ENCODE measurements around the gene CMTM8. TPM values are rescaled to one million over a fixed set of nuclear protein-coding genes. Genes with fewer than 3 reads are reported as not detected.

CMTM8 gene
- total RNA-seq, 5 donors from 2014 or later (not counting 1 experiment from before 2014, with no cell fraction given): 5.2 to 12.2 (median 10.3) TPM

DNA sequence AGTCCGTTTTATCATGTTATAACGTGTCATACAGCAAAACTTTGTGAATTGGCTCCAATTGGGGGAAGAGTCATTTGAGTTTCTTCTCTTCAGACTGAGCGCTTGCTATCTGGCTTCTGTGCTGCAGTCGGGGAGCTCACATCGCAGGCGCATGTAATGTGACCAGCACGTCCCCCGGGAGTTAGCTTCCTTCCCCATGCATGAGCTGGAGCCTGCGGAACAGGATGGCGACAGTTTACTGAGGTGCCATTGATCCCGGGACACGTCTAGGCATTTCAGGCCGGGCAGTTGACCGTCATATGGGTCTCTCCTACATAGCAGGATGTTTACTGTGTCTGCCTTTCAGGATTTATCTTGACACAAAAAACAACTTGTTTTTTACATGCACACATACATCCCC, 44.8 kb downstream of the CMTM8 start:
- Histone ChIP-seq H3K36me3 (ENCODE audit: control insufficient read depth in 2 of 2, extremely low read depth in 1 of 2, insufficient read depth in 1 of 2, low read length in 1 of 2) (no peaks in the 10 kb centered on the region), H3K27me3 (replicated peaks in 1 of 2; ENCODE audit: control insufficient read depth in 2 of 2, extremely low read depth in 1 of 2, insufficient read depth in 2 of 2, low read length in 1 of 2) (no peaks in the 10 kb centered on the region), H3K4me3 (ENCODE audit: control insufficient read depth in 1 of 2, extremely low read depth in 1 of 2, low read length in 1 of 2) (no peak overlapping the region), H3K27ac (ENCODE audit: low read length) (no peak overlapping the region), H3K9me3 (no peaks in the 10 kb centered on the region), H3K4me1 (ENCODE audit: control insufficient read depth in 1 of 2, extremely low read depth in 1 of 2, insufficient read depth in 2 of 2, low read length in 2 of 2) (peaks cover 3 to 17% of the 10 kb centered on the region in 2 experiments)
- no peak for ATAC-seq (replicated peaks in 1 of 4)
- CTCF ChIA-PET: interaction anchor here in 1 of 2 donors (0.5 kb wide), 1 partner anchor 1081 kb away, joined by 3 read pairs; no protein-coding TSS in a partner anchor
- DNase-seq: no peak
- Mint-ChIP-seq H3K27ac (peak overlapping the region; percentile 11 to 52), H3K36me3 (peaks cover 5% of the 10 kb centered on the region), H3K9me3 (no peaks in the 10 kb centered on the region), H3K27me3 (no peaks in the 10 kb centered on the region), H3K4me1 (peaks cover 23 to 58% (median 33%) of the 10 kb centered on the region in 3 donors), H3K4me3 (no peak overlapping the region)
- 91% methylated on average over 12 of the region's 14 CpGs for WGBS (ENCODE audit: insufficient coverage)
- POLR2A ChIA-PET: interaction anchor here in 1 of 2 donors (0.6 kb wide), 1 partner anchor 199 kb away, joined by 3 read pairs; no protein-coding TSS in a partner anchor

DNA sequence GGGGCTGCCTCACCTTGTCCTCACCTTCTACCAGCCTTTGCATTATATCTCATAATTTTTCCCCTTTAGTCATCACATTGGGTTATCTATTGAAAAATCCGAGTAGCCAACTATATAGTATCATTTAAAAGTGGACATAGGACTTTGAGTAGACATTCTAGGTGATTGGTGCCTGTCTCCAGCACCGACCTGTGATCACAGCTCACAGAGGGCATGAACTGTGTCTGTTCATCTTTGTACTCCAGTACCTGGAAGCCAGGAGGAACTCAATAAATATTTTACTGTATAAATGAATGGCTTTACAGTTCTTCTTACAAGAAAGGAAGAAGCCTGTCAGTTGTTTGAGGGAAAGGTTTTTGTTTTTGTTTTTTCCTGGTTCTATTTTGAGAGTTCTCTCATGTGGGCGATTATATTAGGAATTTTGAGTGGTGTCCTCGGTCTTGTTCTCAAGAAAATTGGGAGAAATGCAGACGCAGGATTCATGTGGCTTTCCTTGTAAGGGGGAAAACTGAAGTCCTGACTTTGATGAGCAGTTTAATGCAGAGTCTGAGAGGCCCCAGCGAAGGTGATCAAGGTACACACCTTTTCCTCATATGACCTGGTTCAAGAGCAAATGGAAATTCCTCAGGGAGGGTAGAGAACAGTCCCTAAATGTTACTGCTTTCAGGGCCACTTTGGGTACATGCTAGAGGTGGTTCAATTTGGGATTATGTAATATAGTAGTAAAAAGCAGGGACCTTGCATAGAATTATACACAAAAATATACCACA, 46.1 kb downstream of the CMTM8 start:
- Histone ChIP-seq H3K9me3 (no peaks in the 10 kb centered on the region), H3K4me3 (ENCODE audit: control insufficient read depth in 1 of 2, extremely low read depth in 1 of 2, low read length in 1 of 2) (no peak overlapping the region), H3K27me3 (replicated peaks in 1 of 2; ENCODE audit: control insufficient read depth in 2 of 2, extremely low read depth in 1 of 2, insufficient read depth in 2 of 2, low read length in 1 of 2) (no peaks in the 10 kb centered on the region), H3K4me1 (ENCODE audit: control insufficient read depth in 1 of 2, extremely low read depth in 1 of 2, insufficient read depth in 2 of 2, low read length in 2 of 2) (peaks cover 5 to 28% of the 10 kb centered on the region in 2 experiments), H3K27ac (ENCODE audit: low read length) (peak overlapping the region; percentile 45), H3K36me3 (ENCODE audit: control insufficient read depth in 2 of 2, extremely low read depth in 1 of 2, insufficient read depth in 1 of 2, low read length in 1 of 2) (no peaks in the 10 kb centered on the region)
- H3K9me3 Mint-ChIP-seq: no peaks in the 10 kb centered on the region
- ChIA-PET POLR2A (interaction anchor here in 1 of 2 donors (0.7 kb wide), 1 partner anchor 1070 kb away, joined by 9 read pairs; no protein-coding TSS in a partner anchor), CTCF (interaction anchor here in 1 of 2 donors (0.7 kb wide), 1 partner anchor 320 kb away, joined by 5 read pairs; no protein-coding TSS in a partner anchor)
- peak overlapping the region; percentile 76 to 80 for H3K27ac Mint-ChIP-seq
- H3K4me1 Mint-ChIP-seq: peaks cover 34 to 68% (median 44%) of the 10 kb centered on the region in 3 donors
- ATAC-seq (replicated peaks in 1 of 4) (no peak), DNase-seq (no peak)
- no peaks in the 10 kb centered on the region for H3K27me3 Mint-ChIP-seq
- WGBS (ENCODE audit: insufficient coverage): 67% methylated on average over 3 of the region's 6 CpGs
- no peak overlapping the region for H3K4me3 Mint-ChIP-seq
- no peaks in the 10 kb centered on the region for H3K36me3 Mint-ChIP-seq

DNA sequence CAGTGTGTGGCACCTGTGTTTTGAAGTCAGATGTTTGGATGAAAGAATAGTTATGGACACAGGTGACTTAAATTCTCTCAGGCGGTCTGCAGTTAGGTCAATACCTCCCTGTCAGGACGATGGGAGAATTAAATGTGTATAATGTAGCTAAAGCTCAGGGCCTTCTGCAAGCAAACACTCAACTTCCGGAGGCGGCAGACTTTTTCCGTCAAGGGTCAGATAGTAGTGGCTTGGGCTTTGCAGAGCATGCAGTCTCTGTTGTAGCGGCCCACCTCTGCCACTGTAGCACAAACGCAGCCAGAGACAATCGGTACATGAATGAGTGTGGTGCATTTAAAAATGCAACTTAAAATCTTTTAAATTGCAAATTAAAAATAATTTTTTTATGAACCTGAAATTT, 47.4 kb downstream of the CMTM8 start:
- ChIA-PET CTCF (interaction anchor here (0.5 to 1.4 kb wide), 4 partner anchors 12 to 182 kb away, joined by 4 to 5 read pairs (median 4); no protein-coding TSS in a partner anchor), POLR2A (no interaction called here)
- Histone ChIP-seq H3K27me3 (replicated peaks in 1 of 2; ENCODE audit: control insufficient read depth in 2 of 2, extremely low read depth in 1 of 2, insufficient read depth in 2 of 2, low read length in 1 of 2) (no peaks in the 10 kb centered on the region), H3K27ac (ENCODE audit: low read length) (peak overlapping the region; percentile 67), H3K36me3 (ENCODE audit: control insufficient read depth in 2 of 2, extremely low read depth in 1 of 2, insufficient read depth in 1 of 2, low read length in 1 of 2) (no peaks in the 10 kb centered on the region), H3K4me3 (ENCODE audit: control insufficient read depth in 1 of 2, extremely low read depth in 1 of 2, low read length in 1 of 2) (no peak overlapping the region), H3K9me3 (no peaks in the 10 kb centered on the region), H3K4me1 (ENCODE audit: control insufficient read depth in 1 of 2, extremely low read depth in 1 of 2, insufficient read depth in 2 of 2, low read length in 2 of 2) (peaks cover 5 to 28% of the 10 kb centered on the region in 2 experiments)
- Mint-ChIP-seq H3K36me3 (no peaks in the 10 kb centered on the region), H3K4me1 (peaks cover 34 to 64% (median 44%) of the 10 kb centered on the region in 3 donors), H3K9me3 (no peaks in the 10 kb centered on the region), H3K27ac (peak overlapping the region; percentile 84 to 89), H3K4me3 (peak overlapping the region in 2 of 3 donors; percentile 4 to 49), H3K27me3 (no peaks in the 10 kb centered on the region)
- ATAC-seq (replicated peaks in 1 of 4): peak in 3 of 4 experiments; percentile 22 to 52 (median 39)
- WGBS (ENCODE audit: insufficient coverage): 36% methylated on average over 4 of the region's 8 CpGs
- DNase-seq: peak in 2 of 35 experiments; percentile 15

DNA sequence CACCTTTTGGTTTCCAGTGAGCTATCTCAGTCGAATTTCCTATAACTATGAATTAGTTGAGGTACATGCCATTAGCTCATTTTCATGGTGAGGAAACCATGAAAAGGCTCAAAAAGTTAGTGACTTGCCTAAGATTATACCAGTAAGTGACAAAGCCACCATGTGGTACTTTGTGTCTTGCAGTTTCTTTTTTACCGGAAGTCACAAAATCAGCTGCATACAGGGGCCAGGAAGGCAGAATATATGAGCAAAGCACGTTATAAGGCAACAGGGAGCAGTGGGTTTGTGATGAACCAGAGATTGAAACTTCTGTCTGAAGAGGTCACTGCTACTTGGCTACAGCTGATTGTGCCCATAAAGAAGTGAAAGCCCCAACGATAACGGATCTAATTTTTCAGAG, 50.3 kb downstream of the CMTM8 start:
- H3K4me3 ChIP-seq (ENCODE audit: control insufficient read depth in 1 of 2, extremely low read depth in 1 of 2, low read length in 1 of 2): no peak overlapping the region
- H3K9me3 Mint-ChIP-seq: no peaks in the 10 kb centered on the region
- peak overlapping the region; percentile 86 to 88 for H3K27ac Mint-ChIP-seq
- CTCF ChIA-PET: interaction anchor here (0.6 to 2.5 kb wide), 10 partner anchors 9 to 386 kb away, joined by 3 to 11 read pairs (median 3); no protein-coding TSS in a partner anchor
- no peaks in the 10 kb centered on the region for H3K9me3 ChIP-seq
- peaks cover 5 to 28% of the 10 kb centered on the region in 2 experiments for H3K4me1 ChIP-seq (ENCODE audit: control insufficient read depth in 1 of 2, extremely low read depth in 1 of 2, insufficient read depth in 2 of 2, low read length in 2 of 2)
- peaks cover 32 to 55% (median 48%) of the 10 kb centered on the region in 3 donors for H3K4me1 Mint-ChIP-seq
- H3K36me3 ChIP-seq (ENCODE audit: control insufficient read depth in 2 of 2, extremely low read depth in 1 of 2, insufficient read depth in 1 of 2, low read length in 1 of 2): no peaks in the 10 kb centered on the region
- no peaks in the 10 kb centered on the region for H3K27me3 ChIP-seq (replicated peaks in 1 of 2; ENCODE audit: control insufficient read depth in 2 of 2, extremely low read depth in 1 of 2, insufficient read depth in 2 of 2, low read length in 1 of 2)
- H3K27ac ChIP-seq (ENCODE audit: low read length): peak overlapping the region; percentile 75
- H3K4me3 Mint-ChIP-seq: peak overlapping the region in 2 of 3 donors; percentile 4 to 13
- no peaks in the 10 kb centered on the region for H3K27me3 Mint-ChIP-seq
- DNase-seq: peak in 15 of 35 experiments; percentile 8 to 57 (median 14)
- POLR2A ChIA-PET: interaction anchor here (0.5 to 0.7 kb wide), 2 partner anchors 9 to 115 kb away, joined by 3 to 4 read pairs; no protein-coding TSS in a partner anchor
- 41% methylated on average over 2 of the region's 5 CpGs for WGBS (ENCODE audit: insufficient coverage)
- ATAC-seq (replicated peaks in 1 of 4): peak; percentile 78 to 87 (median 86)
- H3K36me3 Mint-ChIP-seq: no peaks in the 10 kb centered on the region

DNA sequence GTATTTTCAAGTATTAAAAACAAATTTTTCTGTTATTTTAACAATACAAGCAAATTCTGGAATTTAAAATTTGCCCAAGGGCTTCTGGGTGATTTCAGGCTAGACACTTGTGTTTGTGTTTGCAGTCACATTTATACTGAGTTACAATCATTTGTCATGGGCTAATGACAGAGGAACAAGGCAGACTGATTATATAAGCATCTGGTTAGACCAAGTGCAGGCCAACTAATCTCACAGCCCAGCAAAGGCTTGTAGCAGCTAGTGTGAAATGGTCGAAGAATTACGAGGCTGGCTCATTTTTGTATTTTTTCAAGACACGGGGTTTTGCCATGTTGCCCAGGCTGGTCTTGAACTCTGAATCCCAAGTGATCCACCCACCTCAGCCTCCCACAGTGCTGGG, 52.1 kb downstream of the CMTM8 start:
- POLR2A ChIA-PET: interaction anchor here (0.6 kb wide), 2 partner anchors 19 to 641 kb away, joined by 3 to 5 read pairs; no protein-coding TSS in a partner anchor
- H3K36me3 Mint-ChIP-seq: no peaks in the 10 kb centered on the region
- no peaks in the 10 kb centered on the region for H3K36me3 ChIP-seq (ENCODE audit: control insufficient read depth in 2 of 2, extremely low read depth in 1 of 2, insufficient read depth in 1 of 2, low read length in 1 of 2)
- H3K27ac Mint-ChIP-seq: no peak overlapping the region
- no peaks in the 10 kb centered on the region for H3K9me3 ChIP-seq
- no peaks in the 10 kb centered on the region for H3K9me3 Mint-ChIP-seq
- ATAC-seq (replicated peaks in 1 of 4) (no peak), DNase-seq (no peak)
- H3K4me3 ChIP-seq (ENCODE audit: control insufficient read depth in 1 of 2, extremely low read depth in 1 of 2, low read length in 1 of 2): no peak overlapping the region
- peaks cover 3 to 22% of the 10 kb centered on the region in 2 experiments for H3K4me1 ChIP-seq (ENCODE audit: control insufficient read depth in 1 of 2, extremely low read depth in 1 of 2, insufficient read depth in 2 of 2, low read length in 2 of 2)
- CTCF ChIA-PET: interaction anchor here in 1 of 2 donors (0.7 kb wide), 1 partner anchor 9 kb away, joined by 3 read pairs; no protein-coding TSS in a partner anchor
- peaks cover 23 to 49% (median 41%) of the 10 kb centered on the region in 3 donors for H3K4me1 Mint-ChIP-seq
- H3K27me3 Mint-ChIP-seq: no peaks in the 10 kb centered on the region
- H3K27ac ChIP-seq (ENCODE audit: low read length): no peak overlapping the region
- H3K4me3 Mint-ChIP-seq: no peak overlapping the region
- H3K27me3 ChIP-seq (replicated peaks in 1 of 2; ENCODE audit: control insufficient read depth in 2 of 2, extremely low read depth in 1 of 2, insufficient read depth in 2 of 2, low read length in 1 of 2): no peaks in the 10 kb centered on the region
- WGBS (ENCODE audit: insufficient coverage): 96% methylated on average over 3 of the region's 3 CpGs

DNA sequence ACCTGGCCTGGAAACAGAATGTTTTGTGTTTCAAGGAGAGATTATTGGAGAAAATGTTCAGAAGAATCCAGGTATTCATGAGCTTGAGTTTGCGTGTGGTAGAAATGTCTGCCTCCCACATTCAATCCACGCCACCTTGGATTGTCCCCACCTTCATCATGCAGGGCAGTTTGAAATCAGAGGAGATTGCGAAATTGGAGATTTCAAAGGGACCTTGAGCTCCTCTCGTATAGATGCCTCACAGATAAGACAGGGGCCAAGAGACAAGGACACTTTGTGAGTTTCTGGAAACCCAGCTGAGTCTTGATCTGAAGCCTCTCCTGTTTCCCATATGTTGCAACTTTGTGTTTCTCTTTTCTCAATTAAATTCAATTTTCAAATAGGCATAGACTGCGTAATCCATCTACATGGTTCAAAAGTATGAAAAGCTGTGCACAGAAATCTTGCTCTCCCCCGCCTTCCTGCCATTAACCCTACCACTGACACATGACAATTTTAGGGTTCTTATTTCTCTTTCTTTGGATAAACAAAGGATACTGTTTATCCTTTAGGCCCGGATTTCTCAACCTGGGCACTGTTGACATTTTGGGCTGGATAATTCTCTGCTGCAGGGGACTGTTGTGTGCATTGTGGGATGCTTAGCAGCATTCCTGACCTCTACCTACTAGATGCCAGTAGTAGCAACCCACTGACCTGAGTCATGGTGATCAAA, 53.8 kb downstream of the CMTM8 start:
- WGBS (ENCODE audit: insufficient coverage): 100% methylated on average over 3 of the region's 7 CpGs

More for the DNA sequence above, 53.8 kb downstream of the CMTM8 start:
- H3K4me3 Mint-ChIP-seq: no peak overlapping the region
- H3K36me3 Mint-ChIP-seq: no peaks in the 10 kb centered on the region
- CTCF ChIA-PET: interaction anchor here in 1 of 2 donors (0.6 to 0.7 kb wide), 2 partner anchors 61 to 399 kb away, joined by 3 to 5 read pairs; no protein-coding TSS in a partner anchor
- Histone ChIP-seq H3K4me1 (ENCODE audit: control insufficient read depth in 1 of 2, extremely low read depth in 1 of 2, insufficient read depth in 2 of 2, low read length in 2 of 2) (peaks cover 15 to 29% of the 10 kb centered on the region in 2 experiments), H3K27ac (ENCODE audit: low read length) (no peak overlapping the region), H3K36me3 (ENCODE audit: control insufficient read depth in 2 of 2, extremely low read depth in 1 of 2, insufficient read depth in 1 of 2, low read length in 1 of 2) (no peaks in the 10 kb centered on the region), H3K27me3 (replicated peaks in 1 of 2; ENCODE audit: control insufficient read depth in 2 of 2, extremely low read depth in 1 of 2, insufficient read depth in 2 of 2, low read length in 1 of 2) (no peaks in the 10 kb centered on the region), H3K9me3 (no peaks in the 10 kb centered on the region), H3K4me3 (ENCODE audit: control insufficient read depth in 1 of 2, extremely low read depth in 1 of 2, low read length in 1 of 2) (no peak overlapping the region)
- H3K27me3 Mint-ChIP-seq: no peaks in the 10 kb centered on the region
- DNase-seq: no peak
- peaks cover 29 to 50% (median 41%) of the 10 kb centered on the region in 3 donors for H3K4me1 Mint-ChIP-seq
- POLR2A ChIA-PET: no interaction called here
- no peak for ATAC-seq (replicated peaks in 1 of 4)
- H3K27ac Mint-ChIP-seq: no peak overlapping the region
- no peaks in the 10 kb centered on the region for H3K9me3 Mint-ChIP-seq
